Measurements from ENCODE around the gene KRTAP10-12. TPM values are rescaled to one million over a fixed set of nuclear protein-coding genes. Genes with fewer than 3 reads are reported as not detected.

Gene KRTAP10-12
- total RNA-seq, 4 donors from 2014 or later = 2.1 TPM; not detected in 3

- DNase-seq (ENCODE audit: low spot score in 2 of 2) = peak in 1 of 2 donors; percentile 73
- intact Hi-C loops (cut with DNase I; ENCODE audit: low total_unique reads) = no loop called here
- H3K4me3 ChIP-seq (ENCODE audit: low read depth, poor library complexity, severe bottlenecking) = no peak overlapping the region
- 81 to 92% methylated on average over 5 to 8 of the region's 8 CpGs for WGBS, 2 donors
- TF ChIP-seq POLR2A (IDR thresholded peaks at IDR 0.05) (no peak), CTCF (IDR thresholded peaks at IDR 0.05) (no peak)
These were observed 39.5 kb downstream of the KRTAP10-12 start for GRCh38 chr21:44736291-44737004.

GRCh38 chr21:44737706-44738354 lies 40.9 kb downstream of the KRTAP10-12 start:
- 68 to 82% methylated on average over 3 of the region's 3 CpGs for WGBS, 2 donors
- peak in 1 of 2 donors; percentile 26 for DNase-seq (ENCODE audit: low spot score in 2 of 2)
- H3K4me3 ChIP-seq (ENCODE audit: low read depth, poor library complexity, severe bottlenecking) = no peak overlapping the region
- intact Hi-C loops (cut with DNase I; ENCODE audit: low total_unique reads) = no loop called here
- TF ChIP-seq CTCF (IDR thresholded peaks at IDR 0.05) = no peak
- no peak for TF ChIP-seq POLR2A (IDR thresholded peaks at IDR 0.05)

GRCh38 chr21:44738621-44739020 lies 41.6 kb downstream of the KRTAP10-12 start:
- no peak overlapping the region for H3K4me3 ChIP-seq (ENCODE audit: low read depth, poor library complexity, severe bottlenecking)
- intact Hi-C loops (cut with DNase I; ENCODE audit: low total_unique reads) = no loop called here
- 97 to 98% methylated on average over 3 of the region's 3 CpGs for WGBS, 2 donors
- TF ChIP-seq POLR2A (IDR thresholded peaks at IDR 0.05) (no peak), CTCF (IDR thresholded peaks at IDR 0.05) (no peak)
- peak in 1 of 2 donors; percentile 23 for DNase-seq (ENCODE audit: low spot score in 2 of 2)

GRCh38 chr21:44739316-44739715 lies 42.3 kb downstream of the KRTAP10-12 start:
- DNase-seq (ENCODE audit: low spot score in 2 of 2) = peak in 1 of 2 donors; percentile 57
- H3K4me3 ChIP-seq (ENCODE audit: low read depth, poor library complexity, severe bottlenecking) = no peak overlapping the region
- WGBS, 2 donors = 94 to 100% methylated on average over 1 of the region's 1 CpG
- TF ChIP-seq CTCF (IDR thresholded peaks at IDR 0.05) (no peak), POLR2A (IDR thresholded peaks at IDR 0.05) (no peak)
- intact Hi-C loops (cut with DNase I; ENCODE audit: low total_unique reads) = no loop called here

- no peak overlapping the region for H3K4me3 ChIP-seq (ENCODE audit: low read depth, poor library complexity, severe bottlenecking)
- WGBS, 2 donors = 86 to 87% methylated on average over 7 of the region's 7 CpGs
- DNase-seq (ENCODE audit: low spot score in 2 of 2) = peak in 1 of 2 donors; percentile 69
- intact Hi-C loops (cut with DNase I; ENCODE audit: low total_unique reads) = no loop called here
- TF ChIP-seq CTCF (IDR thresholded peaks at IDR 0.05) (no peak), POLR2A (IDR thresholded peaks at IDR 0.05) (no peak)
These were observed 43.8 kb downstream of the KRTAP10-12 start for GRCh38 chr21:44740742-44741141.

Measured in lower leg skin (tissue), 4 donors.